RWPE2 (cell line): ENCODE results near the gene HSPB3.
"Not testable (repeated sequence)": the region's sequence is repeated elsewhere in the genome, so short reads cannot be mapped to it uniquely, and the experiment has no call there.

Experiments used
- ATAC-seq: fragments of 200-7000 bp; cut with Tn5 transposase; 3 replicates; pipeline ENCODE4 v1.9.1; 2021; ENCODE audit warnings: low read depth
- DNase-seq: peaks from one replicate; pipeline ENCODE4 v3.0.0-alpha.2; 2020; ENCODE audit warnings: low spot score
- H3K27ac ChIP-seq: fragments of 450-650 bp; 2 replicates; pipeline ENCODE4 v1.5.1; 2017; ENCODE audit warnings: mild to moderate bottlenecking; ENCODE audit not compliant: poor library complexity, severe bottlenecking
- H3K27me3 ChIP-seq: fragments of 250-450 bp; sonication (Bioruptor Pico); 2 replicates; pipeline ENCODE4 v1.5.1; 2021; ENCODE audit warnings: mild to moderate bottlenecking, moderate library complexity; ENCODE audit not compliant: insufficient read depth, poor library complexity, severe bottlenecking
- H3K36me3 ChIP-seq: fragments of 250-450 bp; sonication (Bioruptor Pico); 2 replicates; pipeline ENCODE4 v1.5.1; 2020; ENCODE audit warnings: low read depth, mild to moderate bottlenecking, moderate library complexity
- H3K4me1 ChIP-seq: fragments of 250-450 bp; sonication (Bioruptor Pico); 2 replicates; pipeline ENCODE4 v1.5.1; 2021; ENCODE audit warnings: mild to moderate bottlenecking, moderate library complexity; ENCODE audit not compliant: insufficient read depth, poor library complexity, severe bottlenecking
- H3K4me3 ChIP-seq: fragments of 250-450 bp; sonication (Bioruptor Pico); 2 replicates; pipeline ENCODE4 v1.5.1; 2021; ENCODE audit warnings: mild to moderate bottlenecking, moderate library complexity; ENCODE audit not compliant: severe bottlenecking
- H3K9me3 ChIP-seq: fragments of 250-450 bp; sonication (Bioruptor Pico); 2 replicates; pipeline ENCODE4 v1.5.1; 2021; ENCODE audit warnings: mild to moderate bottlenecking, moderate library complexity; ENCODE audit not compliant: severe bottlenecking
- TF ChIP-seq, protein P1 (sequence below): fragments of 450-650 bp; IDR thresholded peaks from one replicate; pipeline ENCODE4 v1.5.1; 2017; ENCODE audit warnings: mild to moderate bottlenecking, moderate library complexity; ENCODE audit not compliant: poor library complexity, severe bottlenecking

The HSPB3 gene

DNA sequence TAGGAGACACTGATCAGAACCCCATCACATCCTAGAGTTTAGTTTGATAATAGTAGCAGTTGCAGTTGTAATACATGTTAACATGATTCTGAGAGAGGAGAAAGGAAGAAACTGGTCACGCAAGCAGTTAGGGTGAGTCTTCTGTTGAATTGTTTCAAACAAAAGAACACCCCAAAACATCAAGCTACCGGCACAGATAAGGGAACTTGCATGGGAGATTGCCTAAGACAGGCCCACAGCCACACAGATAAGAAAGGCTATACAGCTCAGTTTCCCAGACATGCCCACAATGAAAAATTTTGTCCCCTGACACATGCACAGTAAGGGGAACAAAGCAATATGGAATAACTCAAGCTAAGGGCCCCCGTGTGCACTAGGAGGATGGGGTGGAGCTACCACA lies 15.9 kb downstream of the HSPB3 start:
- Histone ChIP-seq H3K36me3 (no peaks in the 10 kb centered on the region), H3K27ac (no peak overlapping the region), H3K9me3 (no peaks in the 10 kb centered on the region), H3K4me1 (no peaks in the 10 kb centered on the region), H3K27me3 (no peaks in the 10 kb centered on the region), H3K4me3 (no peak overlapping the region)
- DNase-seq: no peak
- ATAC-seq: no peak
- TF ChIP-seq, protein P1, sequence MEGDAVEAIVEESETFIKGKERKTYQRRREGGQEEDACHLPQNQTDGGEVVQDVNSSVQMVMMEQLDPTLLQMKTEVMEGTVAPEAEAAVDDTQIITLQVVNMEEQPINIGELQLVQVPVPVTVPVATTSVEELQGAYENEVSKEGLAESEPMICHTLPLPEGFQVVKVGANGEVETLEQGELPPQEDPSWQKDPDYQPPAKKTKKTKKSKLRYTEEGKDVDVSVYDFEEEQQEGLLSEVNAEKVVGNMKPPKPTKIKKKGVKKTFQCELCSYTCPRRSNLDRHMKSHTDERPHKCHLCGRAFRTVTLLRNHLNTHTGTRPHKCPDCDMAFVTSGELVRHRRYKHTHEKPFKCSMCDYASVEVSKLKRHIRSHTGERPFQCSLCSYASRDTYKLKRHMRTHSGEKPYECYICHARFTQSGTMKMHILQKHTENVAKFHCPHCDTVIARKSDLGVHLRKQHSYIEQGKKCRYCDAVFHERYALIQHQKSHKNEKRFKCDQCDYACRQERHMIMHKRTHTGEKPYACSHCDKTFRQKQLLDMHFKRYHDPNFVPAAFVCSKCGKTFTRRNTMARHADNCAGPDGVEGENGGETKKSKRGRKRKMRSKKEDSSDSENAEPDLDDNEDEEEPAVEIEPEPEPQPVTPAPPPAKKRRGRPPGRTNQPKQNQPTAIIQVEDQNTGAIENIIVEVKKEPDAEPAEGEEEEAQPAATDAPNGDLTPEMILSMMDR: no peak

DNA sequence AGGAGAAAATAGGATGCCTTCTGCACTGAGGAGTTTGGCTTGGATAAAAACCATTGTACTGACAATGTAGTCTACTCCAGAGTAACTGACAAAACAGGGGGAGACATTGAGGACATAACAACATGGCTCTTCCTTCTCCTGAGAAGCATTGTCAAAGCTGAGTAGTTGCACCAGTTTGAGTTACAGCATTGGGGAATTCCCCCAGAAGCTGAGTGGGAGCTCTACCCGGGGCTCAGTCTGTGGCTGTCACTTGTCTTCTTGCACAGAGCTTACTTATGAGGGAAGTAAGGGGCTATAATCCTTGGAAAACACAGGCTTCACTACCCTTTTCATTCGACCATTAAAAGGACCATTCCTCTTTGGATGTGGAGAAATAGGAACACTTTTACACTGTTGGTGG lies 21.2 kb downstream of the HSPB3 start:
- Histone ChIP-seq H3K4me1 (no peaks in the 10 kb centered on the region), H3K4me3 (no peak overlapping the region), H3K36me3 (no peaks in the 10 kb centered on the region), H3K9me3 (no peaks in the 10 kb centered on the region), H3K27ac (no peak overlapping the region), H3K27me3 (no peaks in the 10 kb centered on the region)
- ATAC-seq (no peak), DNase-seq (no peak)
- TF ChIP-seq, protein P1: no peak

DNA sequence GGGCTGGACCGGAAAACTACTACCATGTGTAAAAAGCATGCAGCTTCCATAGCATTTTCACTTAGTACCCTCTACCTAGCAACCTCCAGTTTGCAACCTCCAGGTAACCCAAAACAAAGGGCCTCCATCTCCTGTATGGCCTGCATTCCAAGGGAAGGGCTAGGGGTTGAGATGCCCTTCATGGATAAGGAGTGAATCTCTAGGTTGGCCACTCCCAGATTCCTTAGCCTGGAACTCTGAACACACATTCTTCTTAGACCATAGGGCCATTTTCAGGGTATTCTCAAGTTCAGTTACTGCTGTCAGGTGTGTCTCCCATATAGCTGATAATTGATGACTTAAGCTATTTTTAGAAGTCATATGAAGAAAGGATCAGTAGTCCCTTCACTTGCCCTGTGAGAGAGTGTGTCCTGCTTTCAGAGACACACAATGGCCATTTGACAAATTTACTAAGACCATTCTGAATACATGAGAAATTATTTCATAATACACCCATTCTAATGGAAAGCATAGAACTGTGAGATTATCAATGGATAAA lies 22.5 kb downstream of the HSPB3 start:
- H3K36me3 ChIP-seq: no peaks in the 10 kb centered on the region
- H3K27ac ChIP-seq: no peak overlapping the region
- no peaks in the 10 kb centered on the region for H3K9me3 ChIP-seq
- no peaks in the 10 kb centered on the region for H3K27me3 ChIP-seq
- TF ChIP-seq, protein P1: no peak
- ATAC-seq: no peak
- H3K4me1 ChIP-seq: no peaks in the 10 kb centered on the region
- H3K4me3 ChIP-seq: no peak overlapping the region
- DNase-seq: no peak

DNA sequence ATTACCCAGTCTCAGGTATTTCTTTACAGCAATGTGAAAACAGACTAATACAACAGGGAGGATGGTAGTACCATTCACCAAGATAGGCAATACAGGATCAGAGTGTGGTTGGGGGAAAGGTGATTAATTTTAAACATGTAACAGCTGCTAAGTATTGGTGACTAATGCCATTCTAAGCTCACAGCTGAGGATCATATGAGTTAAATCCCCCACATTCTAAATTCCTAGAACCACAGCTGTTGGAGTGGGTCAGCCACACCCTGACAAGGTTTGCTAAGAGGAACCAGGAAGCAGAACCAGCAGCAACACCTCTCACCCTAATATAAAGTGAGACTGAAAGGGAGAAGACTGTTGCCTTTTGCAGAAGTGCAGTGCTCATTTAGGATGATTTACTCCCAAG lies 24.8 kb downstream of the HSPB3 start:
- no peaks in the 10 kb centered on the region for H3K27me3 ChIP-seq
- H3K36me3 ChIP-seq: no peaks in the 10 kb centered on the region
- TF ChIP-seq, protein P1: no peak
- H3K9me3 ChIP-seq: no peaks in the 10 kb centered on the region
- H3K27ac ChIP-seq: no peak overlapping the region
- H3K4me3 ChIP-seq: no peak overlapping the region
- DNase-seq (no peak), ATAC-seq (peak; percentile 31; the same call in 1 of the 3 replicates)
- no peaks in the 10 kb centered on the region for H3K4me1 ChIP-seq

DNA sequence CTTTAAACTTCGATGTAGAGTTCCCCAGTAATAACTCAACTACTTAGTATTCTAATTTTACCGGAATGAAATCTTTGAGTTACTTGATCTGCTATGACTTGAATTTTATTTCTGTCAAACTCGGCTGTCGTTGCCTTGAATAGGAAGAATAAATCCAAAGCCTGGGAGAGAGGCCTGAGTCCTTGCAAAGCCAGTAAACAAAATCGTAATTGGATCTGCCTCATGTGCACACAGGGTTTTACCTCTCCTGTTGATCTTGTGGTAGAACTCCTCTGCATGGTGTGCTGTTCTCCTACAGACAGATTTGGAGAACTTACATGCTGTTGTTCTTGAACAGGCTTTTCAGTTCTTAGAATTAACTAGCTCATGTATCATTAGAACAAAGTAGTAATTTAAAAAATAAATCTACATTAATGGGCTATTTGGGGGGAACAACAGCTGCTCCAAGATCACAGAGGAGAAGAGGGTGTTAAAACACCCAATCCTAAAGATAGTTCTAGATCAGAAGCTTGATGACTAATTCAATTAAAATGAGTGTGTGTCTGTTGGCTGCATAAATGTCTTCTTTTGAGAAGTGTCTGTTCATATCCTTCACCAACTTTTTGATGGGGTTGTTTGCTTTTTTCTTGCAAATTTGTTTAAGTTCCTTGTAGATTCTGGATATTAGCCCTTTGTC lies 28.9 kb downstream of the HSPB3 start:
- TF ChIP-seq, protein P1: no peak
- Histone ChIP-seq H3K27ac (no peak overlapping the region), H3K36me3 (no peaks in the 10 kb centered on the region), H3K4me3 (no peak overlapping the region), H3K27me3 (no peaks in the 10 kb centered on the region), H3K4me1 (no peaks in the 10 kb centered on the region), H3K9me3 (no peaks in the 10 kb centered on the region)
- ATAC-seq (no peak), DNase-seq (no peak)

DNA sequence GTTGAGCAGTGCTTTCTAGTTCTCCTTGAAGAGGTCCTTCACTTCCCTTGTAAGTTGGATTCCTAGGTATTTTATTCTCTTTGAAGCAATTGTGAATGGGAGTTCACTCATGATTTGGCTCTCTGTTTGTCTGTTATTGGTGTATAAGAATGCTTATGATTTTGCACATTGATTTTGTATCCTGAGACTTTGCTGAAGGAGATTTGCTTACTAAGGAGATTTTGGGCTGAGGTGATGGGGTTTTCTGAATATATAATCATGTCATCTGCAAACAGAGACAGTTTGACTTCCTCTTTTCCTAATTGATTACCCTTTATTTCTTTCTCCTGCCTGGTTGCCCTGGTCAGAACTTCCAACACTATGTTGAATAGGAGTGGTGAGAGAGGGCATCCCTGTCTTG lies 30.2 kb downstream of the HSPB3 start:
- not testable (repeated sequence) for H3K4me3 ChIP-seq, ATAC-seq, H3K27me3 ChIP-seq

More for the DNA sequence above, 30.2 kb downstream of the HSPB3 start:
- H3K36me3 ChIP-seq, H3K27ac ChIP-seq, DNase-seq, H3K4me1 ChIP-seq, H3K9me3 ChIP-seq: not testable (repeated sequence)
